SU-DHL-6 (cell line): ENCODE measurements around the gene NPAS3.

Experiments used
- H2AFZ ChIP-seq: fragments of 200-600 bp; sonication (generic); 2 replicates; pipeline ENCODE4 v1.6.1; 2014; ENCODE audit warnings: low read depth, mild to moderate bottlenecking, moderate library complexity, mixed read lengths, antibody characterized with exemption, low read length; ENCODE audit not compliant: severe bottlenecking
- H3F3A ChIP-seq: fragments of 200-600 bp; shearing (Covaris generic); 2 replicates; pipeline ENCODE4 v1.6.0; 2016; ENCODE audit warnings: antibody characterized with exemption, mild to moderate bottlenecking; ENCODE audit not compliant: insufficient read depth
- H3K27ac ChIP-seq: fragments of 200-600 bp; sonication (generic); 2 replicates; pipeline ENCODE4 v1.5.1; 2016; ENCODE audit warnings: low read depth, mild to moderate bottlenecking, low read length, moderate library complexity, mixed read lengths
- H3K27me3 ChIP-seq: fragments of 200-600 bp; sonication (generic), shearing (Covaris generic); 2 replicates; pipeline ENCODE4 v1.6.0; 2014; ENCODE audit warnings: mild to moderate bottlenecking, low read length
- H3K36me3 ChIP-seq: fragments of 200-600 bp; sonication (generic); 2 replicates; pipeline ENCODE4 v1.6.1; 2014; ENCODE audit warnings: mild to moderate bottlenecking, low read length, mixed read lengths
- H3K4me2 ChIP-seq: fragments of 300-600, 200-600 bp; shearing (Covaris generic), sonication (generic); 2 replicates; pipeline ENCODE4 v1.6.0; 2014; ENCODE audit warnings: low read length, low read depth, mild to moderate bottlenecking; ENCODE audit not compliant: poor library complexity, severe bottlenecking
- H3K4me3 ChIP-seq: fragments of 200-600 bp; sonication (generic); 2 replicates; pipeline ENCODE4 v1.5.1; 2014; ENCODE audit warnings: antibody characterized with exemption, low read length, mild to moderate bottlenecking, mixed read lengths; ENCODE audit not compliant: insufficient read depth, poor library complexity, severe bottlenecking
- H3K79me2 ChIP-seq: fragments of 200-600 bp; sonication (generic); 2 replicates; pipeline ENCODE4 v1.6.1; 2014; ENCODE audit warnings: mild to moderate bottlenecking, low read length, moderate library complexity; ENCODE audit not compliant: insufficient read depth
- H3K9ac ChIP-seq: fragments of 200-600 bp; sonication (generic); 2 replicates; pipeline ENCODE4 v1.7.0; 2014; ENCODE audit warnings: mild to moderate bottlenecking, low read length
- H3K9me2 ChIP-seq: fragments of 200-600 bp; sonication (generic); replicated peaks from 2 replicates; pipeline ENCODE4 v1.6.1; 2014; ENCODE audit warnings: low read length; ENCODE audit not compliant: insufficient read depth
- H3K9me3 ChIP-seq: fragments of 200-600 bp; sonication (generic); 2 replicates; pipeline ENCODE4 v1.6.1; 2014; ENCODE audit warnings: low read length, mixed read lengths; ENCODE audit not compliant: insufficient read depth
- H4K20me1 ChIP-seq: fragments of 200-600 bp; sonication (generic); 2 replicates; pipeline ENCODE4 v1.6.1; 2014; ENCODE audit warnings: low read depth, mild to moderate bottlenecking, antibody characterized with exemption, low read length, moderate library complexity, mixed read lengths
- CTCF ChIP-seq: fragments of 200-600 bp; sonication (generic); IDR thresholded peaks from one replicate; pipeline ENCODE4 v1.5.1; 2017; ENCODE audit warnings: antibody characterized with exemption, mild to moderate bottlenecking, low read length, moderate library complexity; ENCODE audit not compliant: insufficient read depth, poor library complexity, severe bottlenecking
- EZH2phosphoT487 ChIP-seq: fragments of 200-600 bp; sonication (generic), shearing (Covaris generic); conservative IDR thresholded peaks from 2 replicates; pipeline ENCODE4 v1.6.1; 2018; ENCODE audit warnings: mild to moderate bottlenecking, antibody characterized with exemption, low read length, moderate library complexity, mixed read lengths

NPAS3 gene

DNA sequence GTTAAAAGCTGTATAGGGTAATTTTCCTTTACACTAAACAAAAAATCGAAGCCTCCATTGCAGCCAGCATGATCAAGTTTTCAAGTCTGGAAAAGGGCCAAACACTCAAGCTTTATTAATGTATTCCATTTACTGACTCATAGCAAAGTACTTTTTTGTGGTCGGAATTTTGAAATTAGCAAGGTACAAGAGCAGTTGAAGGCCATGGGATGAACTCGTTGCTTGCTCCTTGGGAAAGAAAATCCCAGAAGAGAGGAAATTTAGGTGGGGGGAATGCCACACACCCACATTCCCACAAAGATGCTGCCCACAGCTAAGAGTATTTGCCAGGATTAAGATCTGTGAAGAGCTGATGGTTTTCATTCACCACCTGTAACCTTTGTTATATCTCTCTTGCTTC is 678.5 kb downstream of the NPAS3 start:
- no peaks in the 10 kb centered on the region for H3K27me3 ChIP-seq
- no peaks in the 10 kb centered on the region for H3K9me2 ChIP-seq
- H3K4me3 ChIP-seq, result no peak overlapping the region
- H3K9ac ChIP-seq, result no peak overlapping the region
- H3K79me2 ChIP-seq, result no peaks in the 10 kb centered on the region
- no peaks in the 10 kb centered on the region for H3K9me3 ChIP-seq
- H3F3A ChIP-seq, result no peaks in the 10 kb centered on the region
- no peak overlapping the region for H3K4me2 ChIP-seq
- no peak for TF ChIP-seq EZH2phosphoT487
- TF ChIP-seq CTCF, result no peak
- no peak overlapping the region for H2AFZ ChIP-seq
- H3K36me3 ChIP-seq, result no peaks in the 10 kb centered on the region
- H4K20me1 ChIP-seq, result no peaks in the 10 kb centered on the region
- H3K27ac ChIP-seq, result no peak overlapping the region

GRCh38 chr14:33618361-33619105 is 679.9 kb downstream of the NPAS3 start:
- Histone ChIP-seq H3K9ac (no peak overlapping the region), H3K4me3 (no peak overlapping the region), H3K9me2 (no peaks in the 10 kb centered on the region), H3K36me3 (no peaks in the 10 kb centered on the region), H3K9me3 (no peaks in the 10 kb centered on the region), H4K20me1 (no peaks in the 10 kb centered on the region), H3K27ac (no peak overlapping the region), H3K79me2 (no peaks in the 10 kb centered on the region), H2AFZ (no peak overlapping the region), H3K27me3 (no peaks in the 10 kb centered on the region), H3F3A (no peaks in the 10 kb centered on the region), H3K4me2 (no peak overlapping the region)
- TF ChIP-seq EZH2phosphoT487 (no peak), CTCF (no peak)

GRCh38 chr14:33622496-33622895 is 683.8 kb downstream of the NPAS3 start:
- Histone ChIP-seq H4K20me1 (no peaks in the 10 kb centered on the region), H3F3A (no peaks in the 10 kb centered on the region), H3K36me3 (no peaks in the 10 kb centered on the region), H3K79me2 (no peaks in the 10 kb centered on the region), H3K9me2 (no peaks in the 10 kb centered on the region), H2AFZ (no peak overlapping the region), H3K9ac (no peak overlapping the region), H3K4me3 (no peak overlapping the region), H3K27ac (no peak overlapping the region), H3K4me2 (no peak overlapping the region), H3K9me3 (no peaks in the 10 kb centered on the region), H3K27me3 (no peaks in the 10 kb centered on the region)
- TF ChIP-seq CTCF, result no peak
- TF ChIP-seq EZH2phosphoT487, result no peak
